Prostate gland (tissue), 2 donors: ENCODE data around the gene LSM4. TPM values are rescaled to one million over a fixed set of nuclear protein-coding genes. Genes with fewer than 3 reads are reported as not detected.

Experiments used
- DNase-seq: peaks from one replicate; pipeline ENCODE4 v3.0.0-alpha.2; 2019; ENCODE audit warnings: low spot score
- H3K27ac ChIP-seq, 2 donors: fragments of 200-600 bp; sonication (generic); 2 replicates each; pipeline ENCODE4 v1.5.1; 2017 to 2019
- H3K27me3 ChIP-seq: fragments of 200-600 bp; sonication (generic); replicated peaks from 2 replicates; pipeline ENCODE4 v1.5.1; 2019; ENCODE audit not compliant: insufficient read depth
- H3K36me3 ChIP-seq, 2 donors: fragments of 200-600 bp; sonication (generic); 1 replicate in 1 of 2; 2 replicates in 1 of 2; pipeline versions ENCODE4 v1.5.1 to v1.8.1; 2017 to 2019
- H3K4me1 ChIP-seq: fragments of 200-600 bp; sonication (generic); replicated peaks from 2 replicates; pipeline ENCODE4 v1.5.1; 2019
- H3K4me3 ChIP-seq, 2 donors: fragments of 200-600 bp; sonication (generic); 2 replicates each; pipeline ENCODE4 v1.5.1; 2017 to 2019
- H3K9me3 ChIP-seq: fragments of 200-600 bp; sonication (generic); 2 replicates; pipeline ENCODE4 v1.5.1; 2017
- POLR2A ChIP-seq: fragments of 450-650 bp; IDR thresholded peaks from one replicate; pipeline ENCODE4 v1.6.1; 2016; ENCODE audit warnings: antibody characterized with exemption, mild to moderate bottlenecking
- POLR2AphosphoS5 ChIP-seq: sonication (generic); formaldehyde crosslinking; IDR thresholded peaks from one replicate; pipeline ENCODE4 v1.6.1; 2017; ENCODE audit warnings: antibody characterized with exemption
- WGBS: methylation state at CpG from one replicate; pipeline ENCODE4 v1.1.5; 2018; 5-methylcytosine and 5-hydroxymethylcytosine counted together
- intact Hi-C: fragments of 100-400 bp; cut with DNase I; formaldehyde crosslinking; loops from one replicate; pipeline ENCODE4 v1.14.2; 2022
- total RNA-seq, 2 donors: library from RNA; depleted of rRNA; stranded (reverse); fragments of >200 nt; gene quantifications; one replicate each; pipeline ENCODE4 v1.1.0, GENCODE V29; 2016
- TF ChIP-seq, protein P1 (sequence below), 4 experiments: fragments of 200-600 bp in 2 of 4; fragments of 450-650 bp in 2 of 4; sonication (generic) in 2 of 4; IDR thresholded peaks; 1 replicate in 3 of 4; 2 replicates in 1 of 4; pipeline ENCODE4 v1.5.1; 2016 to 2019; ENCODE audit warnings: antibody characterized with exemption in 4 of 4, mild to moderate bottlenecking in 2 of 4, moderate library complexity in 2 of 4

LSM4 gene
- total RNA-seq, 2 donors from 2014 or later = 157 to 215 TPM

GRCh38 chr19:18310966-18311365 lies 11.9 kb downstream of the LSM4 start:
- H3K36me3 ChIP-seq = peaks cover 0 to 18% of the 10 kb centered on the region in 2 donors
- no peaks in the 10 kb centered on the region for H3K27me3 ChIP-seq
- no peaks in the 10 kb centered on the region for H3K4me1 ChIP-seq
- H3K4me3 ChIP-seq = no peak overlapping the region
- no peak for DNase-seq
- no peak overlapping the region for H3K27ac ChIP-seq
- no peaks in the 10 kb centered on the region for H3K9me3 ChIP-seq
- intact Hi-C loops = no loop called here
- 81% methylated on average over 11 of the region's 13 CpGs for WGBS
- TF ChIP-seq POLR2AphosphoS5 (no peak), POLR2A (no peak)
- TF ChIP-seq, protein P1, sequence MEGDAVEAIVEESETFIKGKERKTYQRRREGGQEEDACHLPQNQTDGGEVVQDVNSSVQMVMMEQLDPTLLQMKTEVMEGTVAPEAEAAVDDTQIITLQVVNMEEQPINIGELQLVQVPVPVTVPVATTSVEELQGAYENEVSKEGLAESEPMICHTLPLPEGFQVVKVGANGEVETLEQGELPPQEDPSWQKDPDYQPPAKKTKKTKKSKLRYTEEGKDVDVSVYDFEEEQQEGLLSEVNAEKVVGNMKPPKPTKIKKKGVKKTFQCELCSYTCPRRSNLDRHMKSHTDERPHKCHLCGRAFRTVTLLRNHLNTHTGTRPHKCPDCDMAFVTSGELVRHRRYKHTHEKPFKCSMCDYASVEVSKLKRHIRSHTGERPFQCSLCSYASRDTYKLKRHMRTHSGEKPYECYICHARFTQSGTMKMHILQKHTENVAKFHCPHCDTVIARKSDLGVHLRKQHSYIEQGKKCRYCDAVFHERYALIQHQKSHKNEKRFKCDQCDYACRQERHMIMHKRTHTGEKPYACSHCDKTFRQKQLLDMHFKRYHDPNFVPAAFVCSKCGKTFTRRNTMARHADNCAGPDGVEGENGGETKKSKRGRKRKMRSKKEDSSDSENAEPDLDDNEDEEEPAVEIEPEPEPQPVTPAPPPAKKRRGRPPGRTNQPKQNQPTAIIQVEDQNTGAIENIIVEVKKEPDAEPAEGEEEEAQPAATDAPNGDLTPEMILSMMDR (IDR thresholded peaks at IDR 0.05) = no peak

DNA sequence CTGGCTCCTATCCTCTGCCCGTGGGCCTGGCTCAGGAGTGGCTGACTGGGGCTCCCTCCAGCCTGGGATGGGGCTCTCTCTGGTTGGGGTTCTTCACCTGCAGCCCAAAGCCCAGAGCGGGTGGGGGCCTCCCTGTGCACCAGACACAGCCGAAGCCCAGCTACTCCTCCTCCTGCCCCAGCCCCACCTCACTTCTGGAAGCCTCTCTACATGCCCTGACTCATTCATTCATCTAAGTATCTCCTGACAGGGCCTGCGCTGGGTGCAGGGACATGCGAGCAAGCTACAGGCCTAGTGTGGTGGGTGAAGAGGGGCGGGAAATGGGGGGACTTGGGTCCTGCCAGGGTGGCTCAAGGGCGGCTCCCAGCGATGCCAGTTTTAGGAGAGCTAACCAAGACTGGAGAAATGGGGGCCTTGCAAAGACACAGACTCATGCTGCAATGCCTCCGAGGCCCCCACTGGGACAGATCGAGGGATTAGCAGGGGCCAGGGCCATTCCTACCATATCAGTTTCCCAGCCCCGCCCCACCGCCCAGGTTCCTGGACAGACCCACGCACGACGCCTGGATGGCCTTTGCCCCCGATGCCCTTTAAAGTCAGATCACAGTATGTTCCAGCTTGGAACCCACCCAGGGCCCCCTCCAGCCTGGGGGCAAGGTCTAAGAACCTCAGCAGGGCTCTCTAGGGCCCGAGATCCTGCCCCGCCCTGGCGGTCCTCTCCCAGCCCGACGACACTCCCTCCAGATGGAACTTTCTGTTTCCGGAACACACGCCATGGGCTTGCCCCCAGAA lies 12.6 kb downstream of the LSM4 start:
- TF ChIP-seq, protein P1 (IDR thresholded peaks at IDR 0.05) = no peak
- TF ChIP-seq POLR2A (no peak), POLR2AphosphoS5 (no peak)
- H3K27me3 ChIP-seq = no peaks in the 10 kb centered on the region
- WGBS = 86% methylated on average over 22 of the region's 23 CpGs
- H3K9me3 ChIP-seq = no peaks in the 10 kb centered on the region
- DNase-seq = no peak
- no peak overlapping the region for H3K27ac ChIP-seq
- no peak overlapping the region for H3K4me3 ChIP-seq
- peaks cover 0 to 18% of the 10 kb centered on the region in 2 donors for H3K36me3 ChIP-seq
- H3K4me1 ChIP-seq = no peaks in the 10 kb centered on the region
- intact Hi-C loops = no loop called here

- WGBS = 90% methylated on average over 27 of the region's 33 CpGs
- peaks cover 5% of the 10 kb centered on the region for H3K4me1 ChIP-seq
- H3K27ac ChIP-seq = no peak overlapping the region
- H3K27me3 ChIP-seq = no peaks in the 10 kb centered on the region
- H3K9me3 ChIP-seq = no peaks in the 10 kb centered on the region
- peaks cover 0 to 18% of the 10 kb centered on the region in 2 donors for H3K36me3 ChIP-seq
- no peak overlapping the region for H3K4me3 ChIP-seq
- intact Hi-C loops = no loop called here
- TF ChIP-seq, protein P1 (IDR thresholded peaks at IDR 0.05) = no peak
- TF ChIP-seq POLR2AphosphoS5 = no peak
- no peak for TF ChIP-seq POLR2A
- DNase-seq = no peak
Measured at GRCh38 chr19:18309525-18310064, 13.3 kb downstream of the LSM4 start.

- Histone ChIP-seq H3K4me3 (no peak overlapping the region), H3K27ac (no peak overlapping the region), H3K4me1 (peaks cover 5% of the 10 kb centered on the region), H3K27me3 (no peaks in the 10 kb centered on the region), H3K36me3 (peaks cover 0 to 18% of the 10 kb centered on the region in 2 donors), H3K9me3 (no peaks in the 10 kb centered on the region)
- intact Hi-C loops = no loop called here
- no peak for TF ChIP-seq POLR2AphosphoS5
- no peak for TF ChIP-seq POLR2A
- TF ChIP-seq, protein P1 (IDR thresholded peaks at IDR 0.05) = no peak
- WGBS = 81% methylated on average over 7 of the region's 7 CpGs
- DNase-seq = no peak
Measured at GRCh38 chr19:18308948-18309325, 13.9 kb downstream of the LSM4 start.
